Adipose tissue (tissue), 3 donors: Measurements from ENCODE around the gene SART1. TPM values are rescaled to one million over a fixed set of nuclear protein-coding genes. Genes with fewer than 3 reads are reported as not detected.

ENCODE experiments used
- H3K27ac ChIP-seq: one replicate; pipeline ENCODE4 v1.5.1; 2013; ENCODE audit warnings: low read depth, low read length
- WGBS, 3 donors: extraction: QIAGEN DNeasy Blood & Tissue Kit; methylation state at CpG; one replicate each; pipeline ENCODE4 v1.1.7; 2013; 5-methylcytosine and 5-hydroxymethylcytosine counted together
- polyA plus RNA-seq, 3 donors: library from polyadenylated mRNA; stranded (reverse); fragments of 200-250 nt; gene quantifications; one replicate each; pipeline ENCODE4 v1.2.3, GENCODE V29; 2013
- donor health status: healthy with polysubstance abuse.
- donor health status: Bipolar disorder and iron deficiency.
- donor health status: healthy.

The SART1 gene
- 10 to 100 TPM; 26.9 to 51.8 (median 36.5) TPM for polyA plus RNA-seq

DNA sequence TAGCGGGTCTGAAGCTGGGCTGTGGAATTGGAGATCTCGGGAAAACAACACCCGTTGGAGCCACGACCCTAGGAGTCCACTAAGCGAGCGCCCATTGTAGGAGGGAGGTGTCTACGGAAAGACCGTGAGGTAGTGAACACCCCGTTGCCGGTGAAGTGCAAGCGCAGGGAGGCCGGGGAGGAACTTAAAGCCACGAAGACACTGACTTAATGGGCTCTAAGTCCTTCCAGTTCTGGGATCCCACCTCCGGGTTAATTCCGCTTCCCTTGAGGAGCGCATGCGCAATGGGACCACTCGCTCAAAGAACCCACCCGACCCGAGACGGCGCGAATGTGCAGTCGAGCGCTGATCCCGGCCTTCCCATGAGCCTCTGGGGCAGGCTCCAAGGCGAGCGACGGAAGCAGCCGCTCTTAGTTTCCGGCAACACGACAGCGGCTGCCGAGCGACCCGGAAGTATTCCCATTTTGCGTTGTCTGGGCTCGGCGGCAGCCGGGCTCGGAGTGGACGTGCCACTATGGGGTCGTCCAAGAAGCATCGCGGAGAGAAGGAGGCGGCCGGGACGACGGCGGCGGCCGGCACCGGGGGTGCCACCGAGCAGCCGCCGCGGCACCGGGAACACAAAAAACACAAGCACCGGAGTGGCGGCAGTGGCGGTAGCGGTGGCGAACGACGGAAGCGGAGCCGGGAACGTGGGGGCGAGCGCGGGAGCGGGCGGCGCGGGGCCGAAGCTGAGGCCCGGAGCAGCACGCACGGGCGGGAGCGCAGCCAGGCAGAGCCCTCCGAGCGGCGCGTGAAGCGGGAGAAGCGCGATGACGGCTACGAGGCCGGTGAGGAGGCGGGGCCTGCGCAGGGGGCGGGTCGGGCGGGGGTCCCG, at the start of gene SART1:
Gene SART1 (plus strand): TSS at position 468 of the 874 bp plus-strand sequence. CDS start 47 bp downstream, at position 515.
- peak within 1 kb of the TSS; percentile 10 for H3K27ac ChIP-seq
- 0% methylated on average over 94 to 97 of the region's 97 CpGs for WGBS, 3 donors

- WGBS, 3 donors: 45 to 71% (median 48%) methylated on average over 4 of the region's 4 CpGs
- no peak overlapping the region for H3K27ac ChIP-seq
These were observed 48.7 kb upstream of the SART1 start for GRCh38 chr11:65912845-65913244.

DNA sequence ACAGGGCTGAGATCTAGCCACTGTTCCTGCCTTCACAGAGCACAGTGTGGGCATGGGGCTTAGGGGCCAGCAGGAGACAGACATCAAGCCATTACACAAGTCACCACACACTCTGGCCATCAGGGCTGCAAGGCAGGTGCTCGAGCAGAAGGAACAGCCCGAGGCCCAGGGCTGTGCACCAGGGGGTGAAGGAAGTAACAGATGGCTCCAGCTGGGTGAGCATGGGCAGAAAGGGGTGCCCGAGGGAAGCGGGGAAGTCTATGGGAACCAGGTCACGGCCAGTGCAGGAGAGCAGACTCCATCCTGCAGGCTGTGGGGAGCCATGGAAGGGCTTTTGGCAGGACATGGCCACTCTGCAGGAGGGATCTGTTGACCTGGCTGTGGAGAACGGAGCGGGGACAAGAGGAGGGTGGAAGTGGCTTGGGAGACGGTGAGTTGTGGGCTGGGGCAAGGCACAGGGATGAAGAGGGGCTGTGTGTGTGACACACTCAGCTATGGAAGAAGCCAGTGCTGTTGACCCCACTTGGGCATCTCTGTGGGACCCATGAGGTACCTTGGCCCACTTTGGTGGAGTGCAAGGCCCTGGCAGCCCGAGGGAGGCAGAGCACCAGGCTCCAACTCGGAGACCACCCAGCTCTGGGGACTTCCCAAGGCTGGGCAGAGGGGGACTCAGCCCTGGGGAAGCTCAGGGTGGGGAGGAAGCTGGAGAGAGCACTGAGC, 46.3 kb upstream of the SART1 start:
- H3K27ac ChIP-seq: no peak overlapping the region
- 46 to 63% (median 52%) methylated on average over 10 of the region's 10 CpGs for WGBS, 3 donors

DNA sequence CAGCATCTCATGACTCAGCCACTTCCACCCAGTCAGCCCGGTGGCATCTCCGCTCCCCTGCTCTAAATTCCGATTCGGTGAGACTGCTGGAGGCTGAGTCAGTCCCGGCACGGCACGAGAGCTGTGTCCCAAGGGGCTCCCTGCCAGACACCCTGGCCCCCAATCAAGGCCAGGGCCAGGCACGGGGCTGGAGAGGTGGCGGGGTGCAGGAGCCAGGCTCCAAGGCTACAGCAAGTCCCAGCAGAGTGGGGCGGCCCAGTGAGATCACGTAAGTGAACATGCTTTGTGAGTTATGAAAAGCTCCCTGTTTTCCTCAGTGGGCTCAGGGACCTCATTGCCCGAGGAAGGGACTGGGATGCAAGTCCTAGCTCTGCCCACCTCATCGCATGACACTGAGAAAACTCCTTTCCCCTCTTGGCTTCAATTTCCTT, 45.7 kb upstream of the SART1 start:
- WGBS, 3 donors: 14 to 52% (median 18%) methylated on average over 11 to 13 of the region's 13 CpGs
- no peak overlapping the region for H3K27ac ChIP-seq

- 66 to 71% (median 66%) methylated on average over 7 of the region's 7 CpGs for WGBS, 3 donors
- H3K27ac ChIP-seq: no peak overlapping the region
These were observed 45.1 kb upstream of the SART1 start for GRCh38 chr11:65916391-65916790.

GRCh38 chr11:65917077-65917433, 44.5 kb upstream of the SART1 start:
- 90 to 100% (median 92%) methylated on average over 3 of the region's 3 CpGs for WGBS, 3 donors
- no peak overlapping the region for H3K27ac ChIP-seq

DNA sequence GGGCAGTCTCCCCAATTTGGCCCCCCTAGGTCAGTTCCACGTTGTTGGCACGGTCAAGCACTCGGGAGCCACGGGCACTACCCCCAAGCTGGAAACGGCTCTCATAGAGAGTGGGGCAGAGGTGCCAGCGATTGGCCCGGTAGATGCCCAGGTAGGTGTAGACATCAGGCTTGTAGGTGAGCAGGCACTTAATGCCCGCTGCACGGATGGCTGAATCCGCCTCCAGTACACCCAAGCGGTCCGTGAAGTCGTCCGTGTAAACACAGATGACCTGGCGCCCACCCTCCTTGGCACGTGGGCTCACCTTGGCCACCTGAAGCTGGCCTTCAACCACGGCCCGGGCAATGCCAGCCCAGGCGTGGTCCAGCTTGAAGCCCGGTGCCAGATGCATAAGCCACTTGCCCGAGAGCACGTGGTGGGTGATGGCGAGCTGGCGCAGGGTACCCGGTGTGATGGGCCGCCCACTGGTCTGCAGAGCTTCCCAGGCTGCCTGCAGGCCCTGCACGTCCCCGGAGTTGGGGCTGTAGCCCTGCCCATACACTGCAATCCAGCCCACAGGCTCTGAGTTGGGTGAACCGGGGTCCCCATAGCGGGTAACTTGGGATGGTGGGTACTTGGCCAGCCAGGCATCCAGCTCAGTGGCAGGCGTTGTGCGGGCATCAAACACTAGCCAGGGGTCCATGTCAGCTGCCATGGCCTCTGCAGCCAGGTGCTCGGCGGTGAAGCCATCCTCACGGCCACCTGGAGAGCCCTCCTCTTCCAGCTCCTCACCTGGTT, 43.9 kb upstream of the SART1 start:
- WGBS, 3 donors: 77 to 83% (median 82%) methylated on average over 35 of the region's 35 CpGs
- no peak overlapping the region for H3K27ac ChIP-seq

GRCh38 chr11:65918211-65919140, 43.1 kb upstream of the SART1 start, which contains the start of gene C11orf68:
Gene C11orf68, minus strand, starts transcription at chr11:65919062. Its CDS starts 31 bp downstream, at chr11:65919031.
- 4 to 8% (median 6%) methylated on average over 28 to 77 of the region's 77 CpGs for WGBS, 3 donors
- H3K27ac ChIP-seq: peak within 1 kb of the TSS; percentile 56

DNA sequence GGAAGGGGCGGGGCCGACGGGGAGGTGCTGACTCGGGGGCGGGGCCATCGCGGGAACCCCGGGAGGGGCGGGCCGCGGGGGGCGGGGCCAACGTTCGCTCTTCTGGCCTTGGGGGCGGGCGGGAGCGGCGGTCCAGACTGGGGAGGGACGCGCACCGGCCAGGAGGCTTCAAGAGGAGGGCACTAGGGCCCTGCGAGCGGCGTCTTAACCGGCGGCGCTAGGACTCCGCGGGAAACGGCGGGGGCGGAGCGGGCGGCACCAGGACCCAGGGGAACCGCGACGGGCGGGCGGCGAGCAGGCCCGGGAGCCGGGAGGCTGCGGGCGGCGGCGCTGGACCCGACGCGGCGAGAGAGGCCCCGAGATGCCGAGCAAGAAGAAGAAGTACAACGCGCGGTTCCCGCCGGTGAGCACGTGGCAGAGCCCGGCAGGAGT, 42.4 kb upstream of the SART1 start, which contains the start of gene DRAP1:
Gene DRAP1 (plus strand): TSS at position 286 of the 432 bp plus-strand sequence. CDS start 76 bp downstream, at position 362.
- peak within 1 kb of the TSS; percentile 56 for H3K27ac ChIP-seq
- WGBS, 3 donors: 1 to 3% (median 1%) methylated on average over 39 to 59 of the region's 59 CpGs

DNA sequence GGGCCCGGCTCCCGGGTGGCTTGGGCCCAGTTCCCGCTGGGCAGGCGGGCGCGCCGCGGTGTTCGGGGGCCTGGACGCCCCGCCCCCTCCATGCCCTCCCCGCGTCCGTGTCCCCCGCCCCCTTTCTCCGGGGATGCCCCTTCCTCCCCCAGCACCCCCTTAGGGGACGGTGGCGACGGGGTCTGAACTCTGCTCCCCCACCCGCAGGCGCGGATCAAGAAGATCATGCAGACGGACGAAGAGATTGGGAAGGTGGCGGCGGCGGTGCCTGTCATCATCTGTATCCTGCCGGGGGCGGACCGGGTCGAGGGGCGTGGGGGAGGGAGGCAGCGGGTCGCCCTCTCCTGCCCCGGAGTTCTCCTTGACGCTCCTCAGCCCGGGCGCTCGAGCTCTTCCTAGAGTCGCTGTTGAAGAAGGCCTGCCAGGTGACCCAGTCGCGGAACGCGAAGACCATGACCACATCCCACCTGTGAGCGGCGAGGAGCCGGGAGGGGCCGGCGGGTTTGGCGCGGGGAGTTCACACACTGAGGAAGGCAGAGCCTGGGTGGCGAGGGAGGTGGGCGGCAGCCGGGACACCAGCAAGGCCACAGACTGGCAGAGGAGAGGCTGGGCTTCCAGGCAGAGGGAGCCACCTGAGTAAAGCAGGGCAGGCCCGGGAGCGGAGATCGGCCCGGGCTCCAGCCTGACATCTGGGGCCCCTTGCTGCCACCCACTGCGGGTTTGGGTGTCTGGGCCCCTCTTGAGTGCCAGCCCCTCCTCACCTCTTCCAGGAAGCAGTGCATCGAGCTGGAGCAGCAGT, 41.8 kb upstream of the SART1 start:
- WGBS, 3 donors: 0 to 1% (median 1%) methylated on average over 42 to 60 of the region's 60 CpGs
- H3K27ac ChIP-seq: peak overlapping the region; percentile 56

DNA sequence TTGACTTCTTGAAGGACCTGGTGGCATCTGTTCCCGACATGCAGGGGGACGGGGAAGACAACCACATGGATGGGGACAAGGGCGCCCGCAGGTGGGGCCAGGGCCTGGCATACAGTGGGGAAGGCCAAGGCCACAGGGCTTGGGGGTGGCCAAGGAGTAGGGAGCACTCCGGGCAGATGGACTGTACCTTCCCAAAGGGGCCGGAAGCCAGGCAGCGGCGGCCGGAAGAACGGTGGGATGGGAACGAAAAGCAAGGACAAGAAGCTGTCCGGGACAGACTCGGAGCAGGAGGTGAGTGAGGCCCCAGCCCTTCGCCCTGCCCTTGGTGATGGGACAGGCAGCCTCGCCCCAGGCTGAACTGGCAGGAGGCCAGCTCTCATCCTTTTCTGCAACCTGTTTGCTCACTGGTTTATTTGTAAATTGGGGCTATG, 41.1 kb upstream of the SART1 start:
- H3K27ac ChIP-seq: no peak overlapping the region
- WGBS, 3 donors: 56 to 61% (median 57%) methylated on average over 15 of the region's 15 CpGs

DNA sequence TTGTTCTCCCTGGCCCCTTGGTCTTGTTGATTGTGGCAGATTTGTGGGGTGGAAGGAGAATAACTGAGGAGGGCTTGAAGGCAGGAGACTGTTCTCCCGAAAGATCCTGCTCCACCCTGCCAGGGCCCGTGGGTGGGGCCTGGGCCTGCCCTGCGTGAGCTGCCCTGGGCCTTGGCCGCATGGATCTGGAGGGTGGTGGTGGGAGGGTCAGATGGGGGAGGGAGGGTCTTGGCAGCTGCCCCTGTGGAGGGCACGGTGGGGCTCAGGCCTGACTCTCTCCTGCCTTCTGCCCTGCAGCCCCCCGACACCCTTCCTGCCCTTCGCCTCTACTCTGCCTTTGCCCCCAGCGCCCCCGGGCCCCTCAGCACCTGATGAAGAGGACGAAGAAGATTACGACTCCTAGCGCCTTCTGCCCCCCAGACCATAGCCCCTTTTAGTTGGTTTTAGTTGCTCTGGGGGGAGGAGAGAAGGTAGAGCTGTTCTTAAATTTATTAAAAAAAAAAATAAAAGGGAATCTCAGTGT, 40.4 kb upstream of the SART1 start:
- WGBS, 3 donors: 81 to 95% (median 87%) methylated on average over 12 of the region's 12 CpGs

GRCh38 chr11:65921876-65922275, 39.7 kb upstream of the SART1 start:
- 92 to 96% (median 93%) methylated on average over 7 to 10 of the region's 10 CpGs for WGBS, 3 donors
- H3K27ac ChIP-seq: no peak overlapping the region

More for the DNA sequence above, 40.4 kb upstream of the SART1 start:
- H3K27ac ChIP-seq: no peak overlapping the region

DNA sequence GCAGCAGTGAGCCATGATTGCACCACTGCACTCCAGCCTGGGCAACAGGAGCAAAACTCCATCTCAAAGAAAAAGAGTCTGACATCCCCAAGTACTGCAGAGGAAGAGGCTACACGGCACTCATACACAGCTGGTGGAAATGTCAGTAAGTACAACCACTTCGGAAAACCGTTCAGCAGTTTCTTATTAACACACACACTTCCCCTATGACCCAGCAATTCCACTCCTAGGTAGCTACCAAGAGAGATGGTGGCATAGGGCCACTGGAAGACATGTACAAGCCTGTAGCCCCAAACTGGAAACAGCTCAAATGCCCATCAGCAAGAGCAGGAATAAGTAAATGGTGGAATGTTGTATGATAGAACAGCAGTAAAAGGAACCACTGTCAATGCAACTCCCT, 39.0 kb upstream of the SART1 start:
- no peak overlapping the region for H3K27ac ChIP-seq
- 57 to 67% (median 63%) methylated on average over 3 of the region's 3 CpGs for WGBS, 3 donors

DNA sequence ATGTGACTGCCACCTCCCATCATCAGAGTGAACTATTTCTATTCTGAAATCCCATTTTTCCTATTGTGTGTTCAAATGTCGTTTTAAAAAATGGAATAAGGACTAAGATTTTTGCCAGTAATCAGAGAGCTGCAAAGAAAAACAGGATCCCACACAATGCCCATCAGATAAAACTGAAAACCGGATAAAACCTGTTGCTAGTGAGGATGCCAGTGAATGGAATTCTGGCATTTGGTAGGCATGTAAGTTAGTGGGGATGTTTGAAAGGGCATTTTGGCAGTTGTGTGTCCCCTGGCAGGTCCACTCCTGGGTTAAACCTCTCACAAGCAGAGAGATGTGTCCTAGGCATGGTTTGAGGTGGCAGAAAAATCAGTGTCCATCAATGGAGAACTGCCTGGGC, 36.1 kb upstream of the SART1 start:
- 38 to 69% (median 57%) methylated on average over 2 of the region's 2 CpGs for WGBS, 3 donors
- H3K27ac ChIP-seq: no peak overlapping the region

- no peak overlapping the region for H3K27ac ChIP-seq
These were observed 33.6 kb upstream of the SART1 start for GRCh38 chr11:65927904-65928397.

More at GRCh38 chr11:65927904-65928397, 33.6 kb upstream of the SART1 start:
- WGBS, 3 donors: 35 to 48% (median 47%) methylated on average over 9 of the region's 9 CpGs
